Activated CD4-positive, alpha-beta T cell treated with anti-CD3 and anti-CD28 coated beads, Interleukin-2, amount 50 U/mL, for 16 hours (primary cell): ENCODE results near the gene CDC5L.
A peak's percentile ranks its signal among the peaks of the same experiment; 100 is the strongest.
"Not testable (repeated sequence)": the region's sequence is repeated elsewhere in the genome, so short reads cannot be mapped to it uniquely, and the experiment has no call there.

Experiments used
- DNase-seq: peaks from one replicate; pipeline ENCODE4 v3.0.0-alpha.2; 2020

CDC5L gene

GRCh38 chr6:44415873-44416502 lies 28.5 kb downstream of the CDC5L start:
- DNase-seq, result no peak

- no peak for DNase-seq
Measured at GRCh38 chr6:44422531-44422930, 35.0 kb downstream of the CDC5L start.

DNA sequence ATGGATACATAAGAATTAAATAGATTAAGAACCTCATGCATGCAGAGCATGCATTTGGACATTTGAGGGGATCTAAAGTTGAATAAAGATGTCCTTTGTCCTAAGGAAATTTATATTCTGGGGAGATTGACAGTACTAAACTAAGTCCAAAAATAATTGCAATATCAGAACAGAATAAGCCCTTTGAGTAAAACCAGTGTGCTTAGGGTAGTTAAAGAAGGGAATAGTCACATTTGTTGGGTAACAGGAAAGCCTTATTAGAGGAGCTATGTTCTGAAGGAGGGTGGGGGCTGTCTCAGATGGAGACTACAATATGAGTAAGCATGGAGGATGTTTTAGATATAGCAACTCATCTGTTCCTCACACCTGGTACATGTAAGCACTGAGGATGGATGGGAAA lies 35.8 kb downstream of the CDC5L start:
- peak; percentile 17 for DNase-seq

- no peak for DNase-seq
Measured at GRCh38 chr6:44425951-44426350, 38.4 kb downstream of the CDC5L start.

DNA sequence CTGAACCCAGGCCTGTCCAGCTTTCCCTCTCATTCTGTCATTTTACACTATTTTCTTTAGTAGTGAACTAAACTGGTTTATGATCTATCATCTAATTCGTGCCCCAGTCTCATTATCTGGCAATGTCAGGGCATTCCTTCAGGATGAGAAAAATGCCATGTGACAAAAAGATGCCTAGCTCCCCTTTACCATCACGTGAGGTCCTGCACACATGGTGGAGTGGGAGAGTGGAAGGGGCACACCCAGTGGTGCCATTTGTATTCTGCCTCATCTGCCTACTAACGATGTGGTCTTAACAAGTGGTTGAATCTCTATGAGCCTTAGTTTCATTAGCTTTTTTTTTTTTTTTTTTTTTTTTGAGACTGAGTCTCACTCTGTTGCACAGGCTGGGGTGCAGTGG lies 41.2 kb downstream of the CDC5L start:
- DNase-seq, result no peak

- no peak for DNase-seq
Measured at GRCh38 chr6:44430326-44430725, 42.8 kb downstream of the CDC5L start.

DNA sequence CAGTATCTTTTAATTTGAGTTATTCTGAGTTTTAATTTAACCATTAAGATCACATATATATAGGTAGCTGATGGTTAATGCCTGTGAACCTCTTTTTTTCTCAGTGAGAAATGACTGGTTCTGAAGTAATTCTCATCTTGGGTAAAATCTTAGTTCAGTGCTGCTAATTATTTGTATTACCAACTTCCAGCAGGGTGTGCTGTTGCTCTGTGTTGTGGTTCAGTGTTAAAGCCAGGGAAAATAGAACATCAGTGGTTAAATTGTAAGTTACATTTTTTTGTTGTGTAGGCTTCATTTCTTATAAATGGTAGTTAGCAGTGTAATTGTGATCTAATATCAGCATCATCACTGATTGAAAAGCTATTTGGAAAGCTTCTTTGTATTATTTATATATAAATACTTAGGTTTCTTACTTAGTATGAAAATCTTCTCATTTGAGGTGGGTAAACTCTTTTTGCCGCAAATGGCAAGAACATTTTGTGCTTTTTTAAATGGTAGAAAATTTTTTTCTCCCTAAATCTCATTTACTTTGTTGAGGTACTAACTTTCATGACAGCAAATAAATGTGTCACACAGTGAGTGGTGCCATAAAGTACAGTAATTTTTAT lies 43.7 kb downstream of the CDC5L start:
- peak; percentile 54 for DNase-seq

DNA sequence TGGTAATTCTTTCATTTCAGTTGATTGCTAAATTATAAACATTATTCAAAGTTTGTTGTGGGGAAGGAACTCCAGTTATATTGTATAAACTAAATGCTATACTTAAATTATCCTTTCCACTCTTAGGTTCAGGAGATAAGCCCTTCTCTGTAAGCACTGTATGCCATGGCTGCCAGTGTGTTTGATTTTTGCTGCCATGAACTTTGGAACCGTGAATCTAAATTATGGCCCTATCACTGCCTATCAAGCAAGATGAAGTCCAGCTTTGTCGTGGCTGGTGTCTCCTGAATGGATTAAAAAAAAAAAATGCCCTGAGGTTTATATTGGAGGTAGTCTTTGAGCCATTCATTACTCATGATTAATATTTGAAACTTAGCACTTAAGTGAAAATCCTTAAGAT lies 44.7 kb downstream of the CDC5L start:
- DNase-seq, result no peak

GRCh38 chr6:44432726-44433125 lies 45.2 kb downstream of the CDC5L start:
- no peak for DNase-seq

GRCh38 chr6:44435500-44435899 lies 48.0 kb downstream of the CDC5L start:
- DNase-seq, result no peak

DNA sequence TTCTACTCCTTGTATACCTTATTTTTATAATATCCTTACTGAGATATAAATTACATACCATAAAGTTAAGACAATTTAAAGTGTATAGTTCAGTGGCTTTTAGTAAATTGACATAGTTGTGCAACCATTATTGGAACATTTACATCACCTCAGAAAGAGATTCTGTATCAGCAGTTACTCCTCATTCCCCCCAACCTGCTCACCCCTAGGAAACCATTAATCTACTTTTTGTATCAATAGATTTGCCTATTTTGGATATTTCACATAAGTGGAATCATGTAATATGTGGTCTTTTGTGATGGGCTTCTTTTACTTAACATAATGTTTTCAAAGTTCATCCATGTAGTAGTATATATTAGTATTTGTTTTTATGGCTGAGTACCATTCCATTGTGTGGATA lies 51.3 kb downstream of the CDC5L start:
- DNase-seq, result no peak

GRCh38 chr6:44439270-44440045 lies 52.0 kb downstream of the CDC5L start:
- DNase-seq, result no peak

GRCh38 chr6:44441091-44441855 lies 53.8 kb downstream of the CDC5L start:
- DNase-seq, result no peak

DNA sequence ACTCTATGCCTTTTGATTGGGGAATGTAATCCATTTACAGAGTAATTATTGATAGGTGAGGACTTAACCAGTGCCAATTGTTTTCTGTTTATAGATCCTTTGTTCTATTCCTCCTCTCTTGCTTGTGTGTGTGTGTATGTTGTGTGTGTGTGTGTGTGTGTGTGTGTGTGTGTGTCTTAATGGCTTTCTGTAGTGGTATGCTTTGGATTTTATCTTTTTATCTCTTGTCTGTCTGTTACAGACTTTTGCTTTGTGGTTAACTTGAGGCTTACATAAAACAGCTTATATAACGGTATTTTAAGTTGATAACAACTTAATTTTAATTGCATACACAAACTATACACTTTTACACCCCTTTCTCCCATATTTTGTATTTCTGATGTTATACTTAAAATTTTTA lies 54.7 kb downstream of the CDC5L start:
- DNase-seq, result no peak

DNA sequence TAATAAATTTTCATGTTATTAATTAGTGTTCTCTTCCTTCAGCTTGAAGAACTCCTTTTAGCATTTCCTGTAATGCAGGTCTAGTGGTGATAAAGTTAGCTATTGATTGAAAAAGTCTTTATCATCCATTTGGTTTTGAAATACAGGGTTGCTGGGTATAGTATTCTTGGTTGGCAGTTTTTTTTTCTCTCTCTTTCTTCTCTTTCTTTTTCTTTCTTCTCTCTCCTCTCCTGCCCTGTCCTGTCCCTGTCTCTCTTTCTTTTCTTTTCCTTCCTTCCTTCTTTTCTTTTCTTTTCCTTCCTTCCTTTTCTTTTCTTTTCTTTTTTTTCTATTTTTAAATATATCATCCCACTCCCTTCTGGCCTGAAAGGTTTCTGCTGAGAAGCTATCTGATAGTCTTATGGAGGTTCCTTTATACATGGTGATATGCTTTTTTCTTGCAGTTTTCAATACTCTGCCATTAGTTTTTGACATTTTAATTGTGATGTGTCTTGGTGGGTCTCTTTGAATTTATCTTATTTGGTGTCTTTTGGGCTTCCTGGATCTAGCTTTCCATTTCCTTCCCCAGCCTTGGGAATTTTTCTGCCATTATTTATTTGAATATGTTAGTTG lies 55.4 kb downstream of the CDC5L start:
- DNase-seq, result no peak

DNA sequence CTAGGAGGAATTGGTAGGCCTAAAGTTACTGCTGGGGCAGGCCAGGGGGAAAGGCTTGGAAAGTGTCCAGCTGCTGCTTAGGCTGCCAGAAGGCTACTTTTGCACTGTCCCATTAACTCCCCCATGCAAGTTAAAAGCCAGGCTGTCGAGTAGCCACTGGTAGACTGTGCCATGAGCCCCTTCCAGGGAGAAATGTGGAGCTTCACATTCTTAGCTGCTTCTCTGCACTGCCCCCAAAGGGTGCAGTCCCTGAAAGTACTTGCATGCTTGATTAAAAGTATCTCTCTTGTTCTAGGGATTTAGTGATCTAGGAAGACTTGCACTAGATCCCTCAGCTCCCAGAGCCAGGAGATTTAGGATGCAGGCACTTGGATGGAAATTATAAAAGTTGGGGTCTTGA lies 57.3 kb downstream of the CDC5L start:
- DNase-seq, result no peak

- DNase-seq, result no peak
Measured at GRCh38 chr6:44446626-44447300, 59.3 kb downstream of the CDC5L start.

DNA sequence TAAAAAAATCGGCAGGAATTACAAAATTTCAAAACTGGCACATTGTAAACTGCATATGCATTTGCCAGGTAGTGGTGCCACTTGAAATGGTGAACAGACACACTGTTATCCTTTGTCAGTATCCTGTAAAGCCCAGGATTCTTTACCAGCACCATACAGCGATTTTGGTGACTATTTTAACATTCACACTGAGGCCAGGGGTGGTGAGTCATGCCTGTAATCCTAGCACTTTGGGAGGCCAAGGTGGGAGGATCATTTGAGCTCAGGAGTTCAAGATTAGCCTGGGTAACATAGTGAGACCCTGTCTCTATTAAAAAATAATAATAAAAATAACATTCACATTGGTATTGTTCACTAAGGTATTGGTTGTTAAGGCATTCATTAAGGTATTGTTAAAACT lies 61.7 kb downstream of the CDC5L start:
- DNase-seq, result not testable (repeated sequence)

- no peak for DNase-seq
Measured at GRCh38 chr6:44451803-44452695, 64.5 kb downstream of the CDC5L start.

GRCh38 chr6:44452725-44453124 lies 65.2 kb downstream of the CDC5L start:
- DNase-seq, result no peak

GRCh38 chr6:44453146-44453545 lies 65.6 kb downstream of the CDC5L start:
- no peak for DNase-seq
